Activated T-helper 1 cell treated with anti-CD3 and anti-CD28 coated beads, Interleukin-12 subunit alpha, Interleukin-12 subunit beta, Interleukin-2, Interleukin-4 antibody, amounts not matched to agents 30 ng/mL and 10 ng/mL and 1 ng/mL, durations not matched to agents 14 hours and 24 hours and 36 hours (primary cell): ENCODE results near the gene CIROP. TPM values are rescaled to one million over a fixed set of nuclear protein-coding genes. Genes with fewer than 3 reads are reported as not detected.
A peak's percentile ranks its signal among the peaks of the same experiment; 100 is the strongest.

Source experiments
- DNase-seq: peaks from one replicate; pipeline ENCODE4 v3.0.0; 2021; ENCODE audit warnings: low spot score
- H3K27ac Mint-ChIP-seq: one replicate; pipeline ENCODE4 v1.8.0; 2021; ENCODE audit warnings: mild to moderate bottlenecking, mixed read lengths
- H3K27me3 Mint-ChIP-seq: one replicate; pipeline ENCODE4 v1.8.0; 2022; ENCODE audit warnings: mild to moderate bottlenecking, moderate library complexity, mixed read lengths; ENCODE audit not compliant: insufficient read depth
- H3K36me3 Mint-ChIP-seq: one replicate; pipeline ENCODE4 v1.8.0; 2021; ENCODE audit warnings: low read depth, mixed read lengths
- H3K4me1 Mint-ChIP-seq: one replicate; pipeline ENCODE4 v1.8.0; 2021; ENCODE audit warnings: low read depth, mixed read lengths
- H3K4me3 Mint-ChIP-seq: one replicate; pipeline ENCODE4 v1.8.0; 2021; ENCODE audit warnings: mild to moderate bottlenecking, moderate library complexity, mixed read lengths
- H3K9me3 Mint-ChIP-seq: one replicate; pipeline ENCODE4 v1.8.0; 2021; ENCODE audit warnings: mixed read lengths
- intact Hi-C: fragments of 100-400 bp; cut with micrococcal nuclease; formaldehyde crosslinking; loops from one replicate; pipeline ENCODE4 v1.15.1; 2024
- total RNA-seq: library from RNA; stranded (reverse); gene quantifications from 2 replicates; pipeline ENCODE4 v1.2.3, GENCODE V29; 2022

Gene CIROP
- total RNA-seq, 1 donor from 2014 or later = not detected

GRCh38 chr14:23058654-23059504 lies 45.9 kb downstream of the CIROP start:
- peaks cover 8% of the 10 kb centered on the region for H3K27me3 Mint-ChIP-seq
- H3K27ac Mint-ChIP-seq = peak overlapping the region; percentile 47
- peaks cover 36% of the 10 kb centered on the region for H3K36me3 Mint-ChIP-seq
- no peak overlapping the region for H3K4me3 Mint-ChIP-seq
- H3K4me1 Mint-ChIP-seq = peaks cover 21% of the 10 kb centered on the region
- no peak for DNase-seq
- H3K9me3 Mint-ChIP-seq = no peaks in the 10 kb centered on the region
- intact Hi-C loops = loop anchor here (1.0 to 5.0 kb wide), 7 partner anchors 12 to 487 kb away; no protein-coding TSS in a partner anchor

GRCh38 chr14:23057757-23058653 lies 46.8 kb downstream of the CIROP start:
- H3K27me3 Mint-ChIP-seq = peaks cover 8% of the 10 kb centered on the region
- peak overlapping the region; percentile 86 for H3K4me3 Mint-ChIP-seq
- intact Hi-C loops = loop anchor here (1.0 to 5.0 kb wide), 8 partner anchors 13 to 486 kb away; no protein-coding TSS in a partner anchor
- H3K27ac Mint-ChIP-seq = no peak overlapping the region
- peaks cover 21% of the 10 kb centered on the region for H3K4me1 Mint-ChIP-seq
- H3K9me3 Mint-ChIP-seq = no peaks in the 10 kb centered on the region
- peaks cover 28% of the 10 kb centered on the region for H3K36me3 Mint-ChIP-seq
- DNase-seq = peak; percentile 75

DNA sequence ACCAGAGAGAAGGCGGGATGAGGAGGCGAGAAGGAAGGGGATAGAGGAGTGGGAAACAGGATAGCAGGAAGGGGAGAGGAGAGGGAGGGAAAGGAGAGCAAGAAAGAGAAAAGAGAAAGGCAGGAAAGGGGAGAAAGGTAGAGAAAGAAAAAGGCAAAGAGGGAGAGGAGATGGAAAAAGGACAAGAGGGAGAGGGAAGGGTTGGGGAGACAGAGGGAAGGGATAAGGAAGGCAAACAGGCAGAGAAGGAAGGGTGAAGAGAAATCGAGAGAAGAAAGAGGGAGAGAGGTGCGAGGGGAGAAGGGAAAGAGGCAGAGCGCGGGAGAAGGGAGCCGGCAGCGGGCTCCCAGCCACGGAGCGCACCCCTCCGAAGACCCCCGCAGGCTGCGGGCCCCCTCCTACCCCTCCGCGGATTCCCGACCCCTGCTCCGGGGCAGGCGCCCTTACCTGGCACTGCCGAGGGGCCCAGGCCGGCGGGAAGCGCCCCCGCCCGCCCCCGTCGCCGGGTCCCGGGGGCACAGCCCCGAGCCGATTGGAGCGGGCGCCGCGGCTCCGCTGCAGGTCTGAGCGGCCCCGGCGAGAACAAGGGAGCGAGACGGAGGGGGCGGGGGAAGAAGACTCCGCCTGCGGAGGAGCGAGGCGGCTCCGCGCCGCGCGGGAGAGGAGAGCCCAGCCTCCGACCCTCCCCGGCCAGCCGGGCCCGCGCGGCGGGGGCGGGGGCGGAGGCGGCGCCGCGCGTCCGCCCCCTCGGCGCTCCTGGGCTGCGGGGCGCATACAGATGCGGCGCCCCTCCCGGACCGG lies 47.6 kb downstream of the CIROP start, which contains the start of gene CDH24:
CDH24 (minus strand) TSS at position 565 of the 801 bp plus-strand sequence. CDS start 1,787 bp downstream, outside the sequence.
- Mint-ChIP-seq H3K27me3 (peaks cover 8% of the 10 kb centered on the region), H3K9me3 (no peaks in the 10 kb centered on the region), H3K4me3 (peak within 1 kb of the TSS; percentile 86), H3K27ac (peak within 1 kb of the TSS; percentile 64), H3K4me1 (peaks cover 21% of the 10 kb centered on the region), H3K36me3 (peaks cover 19% of the 10 kb centered on the region)
- DNase-seq = peak; percentile 73
- intact Hi-C loops = loop anchor here (1.0 to 5.0 kb wide), 3 partner anchors 23 to 485 kb away; partner anchors contain the start of gene PSMB5

DNA sequence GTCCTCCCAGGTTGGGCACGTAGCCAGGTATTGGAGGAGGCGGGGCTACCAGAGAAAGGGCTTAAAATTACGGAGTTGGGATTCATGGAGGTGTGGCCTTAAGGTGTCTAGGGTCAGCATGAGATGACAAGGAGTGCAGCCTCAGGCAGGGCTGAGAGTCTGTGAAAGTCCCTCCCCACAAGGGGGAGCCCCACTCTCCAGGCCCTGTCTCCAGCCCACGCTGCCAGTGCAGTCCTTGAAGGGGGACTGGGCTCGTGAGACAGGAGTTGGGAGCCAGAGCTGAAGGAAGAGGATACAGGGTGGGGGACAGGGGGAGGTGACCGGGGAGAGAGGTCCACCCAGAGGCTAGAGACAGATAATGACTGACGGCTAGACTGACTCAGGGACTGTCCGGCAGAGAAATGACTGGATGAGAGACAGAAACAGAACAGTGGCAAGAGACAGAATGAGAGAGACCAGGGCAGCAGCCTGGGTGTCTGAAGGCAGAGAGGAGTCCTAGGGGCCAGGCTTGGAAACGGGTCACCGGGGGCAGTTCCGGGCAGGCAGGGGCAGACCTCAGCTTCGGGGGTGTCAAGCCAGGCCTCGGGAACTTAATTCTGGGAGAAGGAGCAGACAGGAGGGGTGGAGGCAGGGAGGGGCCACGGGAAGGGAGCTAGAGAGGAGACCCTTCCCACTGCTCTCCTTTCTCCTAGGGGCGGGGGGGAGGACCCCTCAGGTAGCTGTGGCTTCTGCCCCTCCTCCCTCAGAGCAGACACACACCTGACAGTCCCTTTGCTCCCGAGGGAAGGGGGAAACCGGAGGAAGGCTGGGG lies 48.4 kb downstream of the CIROP start:
- Mint-ChIP-seq H3K4me3 (peak overlapping the region; percentile 83), H3K27ac (peak overlapping the region; percentile 64), H3K27me3 (peaks cover 8% of the 10 kb centered on the region), H3K9me3 (no peaks in the 10 kb centered on the region), H3K36me3 (peaks cover 17% of the 10 kb centered on the region), H3K4me1 (peaks cover 21% of the 10 kb centered on the region)
- peak; percentile 60 for DNase-seq
- intact Hi-C loops = loop anchor here (1.0 to 5.0 kb wide), 2 partner anchors 22 to 484 kb away; partner anchors contain the start of gene PSMB5

DNA sequence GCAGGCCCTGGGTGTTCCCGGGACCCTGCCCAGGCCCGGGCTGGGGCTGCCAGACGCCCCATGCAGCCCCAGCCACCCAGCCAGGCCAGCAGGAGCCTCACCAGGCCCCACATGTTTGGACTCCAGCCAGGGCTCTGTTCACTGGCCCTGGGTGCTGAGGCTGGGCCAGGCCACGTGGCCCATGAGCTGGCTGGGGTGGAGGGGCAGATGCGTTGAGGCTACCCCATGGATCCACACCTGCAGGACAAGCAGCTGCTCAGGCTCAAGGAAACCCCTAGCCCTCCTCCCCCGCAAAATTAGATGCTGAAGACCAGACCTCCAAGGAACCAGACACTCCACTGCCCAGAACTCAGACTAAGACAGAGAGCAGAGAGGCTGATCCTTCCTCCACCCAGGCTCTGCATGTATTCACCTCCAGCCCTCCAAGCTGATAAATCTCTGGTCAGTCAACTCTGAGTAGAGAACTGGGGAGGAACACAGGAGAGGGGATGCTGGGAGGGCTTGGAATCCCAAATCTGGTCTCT lies 49.1 kb downstream of the CIROP start:
- Mint-ChIP-seq H3K27me3 (peaks cover 8% of the 10 kb centered on the region), H3K4me3 (peak overlapping the region; percentile 83), H3K27ac (peak overlapping the region; percentile 64), H3K9me3 (no peaks in the 10 kb centered on the region), H3K36me3 (peaks cover 12% of the 10 kb centered on the region), H3K4me1 (peaks cover 21% of the 10 kb centered on the region)
- intact Hi-C loops = loop anchor here (1.0 to 5.0 kb wide), 2 partner anchors 21 to 483 kb away; partner anchors contain the start of gene PSMB5
- DNase-seq = no peak

DNA sequence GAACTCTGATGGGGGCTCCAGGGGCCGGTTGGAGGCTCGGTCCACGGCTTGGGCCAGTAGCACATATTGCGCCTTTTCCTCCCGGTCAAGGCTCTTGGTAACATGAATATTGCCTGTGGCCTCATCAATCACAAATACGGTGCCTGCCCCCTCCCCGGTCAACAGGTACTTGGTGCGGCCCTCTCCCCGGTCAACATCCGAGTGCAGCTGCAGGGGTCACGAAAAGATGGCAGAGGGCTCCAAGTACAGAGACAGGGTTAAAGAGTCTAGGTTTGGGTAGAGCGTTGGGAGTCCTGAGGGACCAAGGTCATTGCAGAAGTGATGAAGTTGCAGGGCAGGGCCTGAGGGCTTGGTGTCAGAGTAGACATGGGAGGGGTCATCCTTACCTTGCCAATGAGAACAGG lies 49.6 kb downstream of the CIROP start:
- Mint-ChIP-seq H3K4me1 (peaks cover 21% of the 10 kb centered on the region), H3K27ac (no peak overlapping the region), H3K9me3 (no peaks in the 10 kb centered on the region), H3K36me3 (peaks cover 12% of the 10 kb centered on the region), H3K27me3 (peaks cover 8% of the 10 kb centered on the region), H3K4me3 (no peak overlapping the region)
- intact Hi-C loops = loop anchor here (5.0 kb wide), 1 partner anchor 483 kb away; no protein-coding TSS in a partner anchor
- DNase-seq = no peak

DNA sequence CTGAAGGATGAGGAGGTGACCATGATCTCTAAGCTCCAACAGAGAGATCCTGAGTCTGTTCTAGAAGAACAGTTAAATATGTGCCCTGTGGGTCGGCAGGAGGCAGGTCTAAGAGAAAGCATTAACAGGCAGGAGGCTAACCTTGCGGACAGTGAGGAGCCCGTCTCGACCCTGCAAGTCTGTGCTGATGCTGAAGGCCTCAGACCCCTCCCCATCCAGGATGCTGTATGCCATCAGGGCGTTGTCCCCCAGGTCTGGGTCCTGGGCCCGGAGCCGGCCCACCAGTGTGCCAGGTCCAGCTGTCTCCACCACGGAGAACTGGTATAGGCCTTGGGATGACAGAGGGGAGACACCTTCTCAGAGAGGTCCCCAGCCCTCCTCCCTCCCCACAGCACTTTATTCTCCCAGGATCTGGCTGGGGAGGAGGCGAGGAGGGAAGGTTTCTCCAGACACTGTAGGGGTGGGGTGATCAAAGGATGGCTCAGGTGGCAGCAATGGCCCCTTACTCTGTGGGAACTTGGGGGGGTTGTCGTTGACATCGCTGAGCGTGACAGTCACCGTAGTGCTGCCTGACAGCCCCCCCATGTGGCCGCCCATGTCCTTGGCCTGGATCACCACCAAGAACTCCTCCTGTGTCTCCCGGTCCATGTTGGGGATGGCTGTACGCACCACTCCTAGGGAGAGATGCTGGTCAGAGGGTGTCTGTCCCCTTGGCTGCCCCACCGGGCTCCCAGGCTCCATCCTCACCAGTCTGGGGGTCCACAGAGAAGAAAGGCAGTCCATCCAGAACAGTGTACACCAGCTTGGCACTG lies 50.6 kb downstream of the CIROP start:
- H3K4me3 Mint-ChIP-seq = no peak overlapping the region
- H3K36me3 Mint-ChIP-seq = peaks cover 9% of the 10 kb centered on the region
- no peak for DNase-seq
- peaks cover 21% of the 10 kb centered on the region for H3K4me1 Mint-ChIP-seq
- no peak overlapping the region for H3K27ac Mint-ChIP-seq
- intact Hi-C loops = no loop called here
- peaks cover 8% of the 10 kb centered on the region for H3K27me3 Mint-ChIP-seq
- H3K9me3 Mint-ChIP-seq = no peaks in the 10 kb centered on the region

GRCh38 chr14:23053426-23053825 lies 51.4 kb downstream of the CIROP start:
- no peak for DNase-seq
- Mint-ChIP-seq H3K27ac (no peak overlapping the region), H3K36me3 (peaks cover 4% of the 10 kb centered on the region), H3K4me3 (no peak overlapping the region), H3K4me1 (peaks cover 21% of the 10 kb centered on the region), H3K9me3 (no peaks in the 10 kb centered on the region), H3K27me3 (peaks cover 8% of the 10 kb centered on the region)
- intact Hi-C loops = no loop called here

DNA sequence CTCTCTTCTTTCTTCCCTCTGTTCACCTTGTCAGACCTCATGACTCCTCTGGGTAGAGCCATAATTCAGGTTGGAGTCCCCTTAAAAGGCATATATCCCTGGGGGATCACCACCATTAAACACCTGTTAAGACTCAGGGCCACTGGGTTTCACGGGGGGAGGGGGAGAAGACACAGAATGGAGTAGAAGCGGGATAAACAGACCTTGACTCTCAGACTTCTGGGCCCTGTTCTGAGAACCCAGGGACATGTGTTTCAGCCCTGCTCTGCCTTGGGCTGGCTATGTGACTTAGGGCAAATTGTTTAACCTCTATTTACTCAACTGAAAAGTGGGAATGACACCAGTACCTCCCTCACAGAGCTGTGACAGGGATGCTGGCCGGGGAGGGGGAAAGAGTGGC lies 52.1 kb downstream of the CIROP start:
- peaks cover 8% of the 10 kb centered on the region for H3K27me3 Mint-ChIP-seq
- no peak overlapping the region for H3K27ac Mint-ChIP-seq
- no peaks in the 10 kb centered on the region for H3K9me3 Mint-ChIP-seq
- DNase-seq = no peak
- peaks cover 14% of the 10 kb centered on the region for H3K4me1 Mint-ChIP-seq
- intact Hi-C loops = no loop called here
- H3K4me3 Mint-ChIP-seq = no peak overlapping the region
- no peaks in the 10 kb centered on the region for H3K36me3 Mint-ChIP-seq

DNA sequence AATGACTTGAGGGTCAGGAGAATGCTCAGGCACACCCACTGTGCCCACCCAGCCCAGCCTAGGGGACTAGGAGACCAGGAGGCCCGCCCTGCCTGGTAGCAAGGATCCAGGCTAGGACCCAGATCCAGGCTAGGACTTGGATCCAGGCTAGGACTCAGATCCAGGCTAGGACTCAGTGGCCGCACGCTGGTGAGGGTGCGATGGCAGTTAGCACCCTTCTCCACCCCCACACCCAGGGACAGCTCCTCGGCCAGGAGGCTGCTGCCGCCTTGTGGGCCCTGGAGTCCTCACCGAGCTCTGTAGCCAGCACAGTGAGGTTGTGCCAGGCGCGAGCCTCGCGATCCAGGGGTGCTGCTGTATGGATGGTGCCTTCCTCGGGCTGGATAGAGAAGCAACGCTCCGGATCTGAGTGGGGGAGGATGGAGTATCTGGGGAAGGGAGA lies 52.6 kb downstream of the CIROP start:
- DNase-seq = no peak
- no peaks in the 10 kb centered on the region for H3K36me3 Mint-ChIP-seq
- H3K27ac Mint-ChIP-seq = no peak overlapping the region
- H3K27me3 Mint-ChIP-seq = peaks cover 12% of the 10 kb centered on the region
- no peak overlapping the region for H3K4me3 Mint-ChIP-seq
- no peaks in the 10 kb centered on the region for H3K9me3 Mint-ChIP-seq
- intact Hi-C loops = no loop called here
- peaks cover 14% of the 10 kb centered on the region for H3K4me1 Mint-ChIP-seq
